Measurements from ENCODE around the gene AFMID.

DNA sequence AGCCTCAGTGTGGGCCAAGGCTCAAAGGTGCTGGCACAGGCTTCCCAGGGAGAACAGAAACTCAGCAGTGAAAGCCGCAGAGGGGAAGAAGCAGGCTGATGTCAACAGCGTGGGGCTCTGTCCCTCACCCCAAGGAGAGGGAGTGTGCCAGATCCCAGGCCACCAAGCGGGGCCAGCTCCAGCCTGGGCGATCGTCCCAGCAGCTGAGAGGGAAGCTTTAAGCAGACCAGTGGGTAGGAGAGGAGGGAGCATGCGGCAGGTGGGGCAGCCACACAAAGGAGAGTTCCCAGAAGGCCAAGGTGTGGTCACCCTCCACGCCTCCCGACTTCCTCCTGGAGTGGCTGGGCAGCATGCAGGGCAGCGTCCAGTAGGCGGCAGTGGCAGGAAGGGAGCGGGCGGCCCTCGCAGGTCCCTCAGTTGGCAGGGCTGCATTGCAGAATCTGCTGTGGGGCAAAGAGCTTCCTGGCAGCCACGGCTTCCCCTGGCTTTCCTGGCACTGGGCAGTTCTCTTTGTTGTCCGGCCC, 12.8 kb upstream of the AFMID start:
- TF ChIP-seq NR3C1 (CRISPR knock-in tag; conservative IDR thresholded peaks at IDR 0.05; ENCODE audit: low read depth): no peak
- TF ChIP-seq, protein P1, sequence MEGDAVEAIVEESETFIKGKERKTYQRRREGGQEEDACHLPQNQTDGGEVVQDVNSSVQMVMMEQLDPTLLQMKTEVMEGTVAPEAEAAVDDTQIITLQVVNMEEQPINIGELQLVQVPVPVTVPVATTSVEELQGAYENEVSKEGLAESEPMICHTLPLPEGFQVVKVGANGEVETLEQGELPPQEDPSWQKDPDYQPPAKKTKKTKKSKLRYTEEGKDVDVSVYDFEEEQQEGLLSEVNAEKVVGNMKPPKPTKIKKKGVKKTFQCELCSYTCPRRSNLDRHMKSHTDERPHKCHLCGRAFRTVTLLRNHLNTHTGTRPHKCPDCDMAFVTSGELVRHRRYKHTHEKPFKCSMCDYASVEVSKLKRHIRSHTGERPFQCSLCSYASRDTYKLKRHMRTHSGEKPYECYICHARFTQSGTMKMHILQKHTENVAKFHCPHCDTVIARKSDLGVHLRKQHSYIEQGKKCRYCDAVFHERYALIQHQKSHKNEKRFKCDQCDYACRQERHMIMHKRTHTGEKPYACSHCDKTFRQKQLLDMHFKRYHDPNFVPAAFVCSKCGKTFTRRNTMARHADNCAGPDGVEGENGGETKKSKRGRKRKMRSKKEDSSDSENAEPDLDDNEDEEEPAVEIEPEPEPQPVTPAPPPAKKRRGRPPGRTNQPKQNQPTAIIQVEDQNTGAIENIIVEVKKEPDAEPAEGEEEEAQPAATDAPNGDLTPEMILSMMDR (IDR thresholded peaks at IDR 0.05): no peak
- TF ChIP-seq, protein P2, sequence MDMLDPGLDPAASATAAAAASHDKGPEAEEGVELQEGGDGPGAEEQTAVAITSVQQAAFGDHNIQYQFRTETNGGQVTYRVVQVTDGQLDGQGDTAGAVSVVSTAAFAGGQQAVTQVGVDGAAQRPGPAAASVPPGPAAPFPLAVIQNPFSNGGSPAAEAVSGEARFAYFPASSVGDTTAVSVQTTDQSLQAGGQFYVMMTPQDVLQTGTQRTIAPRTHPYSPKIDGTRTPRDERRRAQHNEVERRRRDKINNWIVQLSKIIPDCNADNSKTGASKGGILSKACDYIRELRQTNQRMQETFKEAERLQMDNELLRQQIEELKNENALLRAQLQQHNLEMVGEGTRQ (CRISPR knock-in tag; IDR thresholded peaks at IDR 0.05): no peak
- no peak for TF ChIP-seq ESRRA (CRISPR knock-in tag; IDR thresholded peaks at IDR 0.05; ENCODE audit: borderline replicate concordance)
